Thoracic aorta endothelial cell (primary cell): ENCODE measurements around the gene ZNF568. TPM values are rescaled to one million over a fixed set of nuclear protein-coding genes. Genes with fewer than 3 reads are reported as not detected.

ENCODE experiments used
- total RNA-seq: library from RNA; depleted of rRNA; stranded (reverse); fragments of >200 nt; gene quantifications from 2 replicates; pipeline ENCODE4 v1.2.3, GENCODE V29; 2012

ZNF568 gene
- total RNA-seq: 5.7 and 6.4 TPM in 2 replicates

GRCh38 chr19:36915992-36916830 lies at the start of gene ZNF568, which contains the start of gene ZNF829:
Gene ZNF568 (plus strand): TSS chr19:36916332. CDS start chr19:36922771, 6,439 bp downstream.
Gene ZNF829 (minus strand): TSS chr19:36916291. CDS start chr19:36915167, 1,124 bp downstream.

Other genes starting within 250 kb of the ZNF568 start
- gene ZNF461, start 249.5 kb upstream of the ZNF568 start, total RNA-seq: 7.7 and 9.3 TPM in 2 replicates
- gene ZNF567, start 228.7 kb upstream of the ZNF568 start, total RNA-seq: 7.6 and 8.0 TPM in 2 replicates
- gene ZNF850, start 143.5 kb upstream of the ZNF568 start, total RNA-seq: 4.7 and 5.5 TPM in 2 replicates
- 6.2 and 7.4 TPM in 2 replicates for gene ZNF790, start 77.9 kb upstream of the ZNF568 start, total RNA-seq
- 3.2 and 4.6 TPM in 2 replicates for gene ZNF345, start 65.5 kb upstream of the ZNF568 start, total RNA-seq
- gene ZNF829, start within 50 bp of the ZNF568 start, total RNA-seq: 2.0 and 2.5 TPM in 2 replicates
- 4.8 and 5.6 TPM in 2 replicates for gene ZNF420, start 162.1 kb downstream of the ZNF568 start, total RNA-seq